Loucy (cell line): ENCODE data around the gene PLA2G2C.

Experiments
- H2AFZ ChIP-seq: fragments of 200-600 bp; sonication (generic); 2 replicates; pipeline ENCODE4 v1.6.0; 2016; ENCODE audit warnings: antibody characterized with exemption, mild to moderate bottlenecking, low read length, moderate library complexity
- H3F3A ChIP-seq: fragments of 200-600 bp; 2 replicates; pipeline ENCODE4 v1.6.0; 2016; ENCODE audit warnings: antibody characterized with exemption, low read depth, mild to moderate bottlenecking
- H3K27me3 ChIP-seq: fragments of 200-600 bp; sonication (generic); 2 replicates; pipeline ENCODE4 v1.6.1; 2014; ENCODE audit warnings: low read length, mild to moderate bottlenecking; ENCODE audit not compliant: insufficient read depth, poor library complexity, severe bottlenecking
- H3K36me3 ChIP-seq: fragments of 200-600 bp; sonication (generic); 2 replicates; pipeline ENCODE4 v1.6.1; 2016; ENCODE audit warnings: low read length; ENCODE audit not compliant: insufficient read depth
- H3K4me1 ChIP-seq: fragments of 200-600 bp; sonication (generic); 2 replicates; pipeline ENCODE4 v1.5.1; 2014; ENCODE audit warnings: low read length, mild to moderate bottlenecking; ENCODE audit not compliant: insufficient read depth, poor library complexity, severe bottlenecking
- H3K4me2 ChIP-seq: fragments of 200-600 bp; sonication (generic); 2 replicates; pipeline ENCODE4 v1.6.0; 2014; ENCODE audit warnings: antibody characterized with exemption, low read length, low read depth, mild to moderate bottlenecking; ENCODE audit not compliant: poor library complexity, severe bottlenecking
- H3K4me3 ChIP-seq: fragments of 200-600 bp; sonication (generic); 2 replicates; pipeline ENCODE4 v1.5.1; 2014; ENCODE audit warnings: low read length, mild to moderate bottlenecking, mixed read lengths; ENCODE audit not compliant: poor library complexity, severe bottlenecking
- H3K79me2 ChIP-seq: fragments of 200-600 bp; sonication (generic); 2 replicates; pipeline ENCODE4 v1.6.1; 2014; ENCODE audit warnings: low read length; ENCODE audit not compliant: insufficient read depth
- H3K9ac ChIP-seq: fragments of 200-600 bp; sonication (generic); 2 replicates; pipeline ENCODE4 v1.6.0; 2014; ENCODE audit warnings: mild to moderate bottlenecking, low read depth, low read length, moderate library complexity; ENCODE audit not compliant: poor library complexity, severe bottlenecking
- H3K9me2 ChIP-seq: fragments of 200-600 bp; sonication (generic); replicated peaks from 2 replicates; pipeline ENCODE4 v1.6.1; 2016; ENCODE audit warnings: low read depth, low read length, mixed read lengths
- H3K9me3 ChIP-seq: fragments of 200-600 bp; sonication (generic); 2 replicates; pipeline ENCODE4 v1.6.1; 2014; ENCODE audit warnings: mild to moderate bottlenecking, antibody characterized with exemption, low read length, low read depth; ENCODE audit not compliant: insufficient read depth
- H4K20me1 ChIP-seq: fragments of 200-600 bp; sonication (generic); 2 replicates; pipeline ENCODE4 v1.6.0; 2014; ENCODE audit warnings: antibody characterized with exemption, low read length, mild to moderate bottlenecking; ENCODE audit not compliant: insufficient read depth, poor library complexity, severe bottlenecking
- CTCF ChIP-seq: fragments of 200-600 bp; sonication (generic); conservative IDR thresholded peaks from 2 replicates; pipeline ENCODE4 v1.5.1; 2014; ENCODE audit warnings: mild to moderate bottlenecking, antibody characterized with exemption, low read length
- EZH2phosphoT487 ChIP-seq: fragments of 200-600 bp; IDR thresholded peaks from 2 replicates; pipeline ENCODE4 v1.6.1; 2018; ENCODE audit warnings: antibody characterized with exemption, mild to moderate bottlenecking, moderate library complexity, borderline replicate concordance

The PLA2G2C gene

DNA sequence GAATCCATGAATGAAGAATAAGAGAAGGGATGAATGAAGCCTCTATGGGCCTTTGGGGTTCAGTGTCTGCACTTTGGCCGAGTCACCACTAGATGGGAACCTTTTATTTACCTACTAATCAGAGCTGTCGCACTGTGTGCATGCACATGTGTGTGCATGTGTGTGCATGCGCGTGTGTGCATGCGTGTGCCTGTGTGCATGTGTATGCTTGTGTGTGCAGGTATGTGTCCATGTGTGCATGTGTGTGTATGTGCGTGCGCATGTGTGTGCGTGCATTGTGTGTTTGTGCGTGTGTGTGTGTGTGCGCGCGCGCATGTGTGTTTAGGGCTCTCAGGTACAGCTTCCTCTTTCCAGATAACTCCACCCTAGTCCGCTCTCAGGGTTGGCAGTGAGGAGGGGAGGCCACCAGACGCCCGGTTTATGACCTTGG lies 20.8 kb downstream of the PLA2G2C start:
- no peaks in the 10 kb centered on the region for H3F3A ChIP-seq
- peak; percentile 75 for TF ChIP-seq CTCF
- TF ChIP-seq EZH2phosphoT487, result no peak
- H3K4me3 ChIP-seq, result no peak overlapping the region
- H3K27me3 ChIP-seq, result no peaks in the 10 kb centered on the region
- no peaks in the 10 kb centered on the region for H3K79me2 ChIP-seq
- H3K4me1 ChIP-seq, result no peaks in the 10 kb centered on the region
- H3K9ac ChIP-seq, result no peak overlapping the region
- peaks cover 2% of the 10 kb centered on the region; the same call in 1 of the 2 replicates for H3K9me3 ChIP-seq
- H3K9me2 ChIP-seq, result no peaks in the 10 kb centered on the region
- H4K20me1 ChIP-seq, result no peaks in the 10 kb centered on the region
- no peak overlapping the region for H2AFZ ChIP-seq
- H3K36me3 ChIP-seq, result no peaks in the 10 kb centered on the region
- no peak overlapping the region for H3K4me2 ChIP-seq

GRCh38 chr1:20164694-20165202 lies 21.6 kb downstream of the PLA2G2C start:
- H3K79me2 ChIP-seq, result no peaks in the 10 kb centered on the region
- no peaks in the 10 kb centered on the region for H3F3A ChIP-seq
- H3K4me2 ChIP-seq, result no peak overlapping the region
- TF ChIP-seq CTCF (no peak), EZH2phosphoT487 (no peak)
- no peaks in the 10 kb centered on the region for H3K9me2 ChIP-seq
- no peaks in the 10 kb centered on the region for H4K20me1 ChIP-seq
- H3K4me3 ChIP-seq, result no peak overlapping the region
- no peaks in the 10 kb centered on the region for H3K27me3 ChIP-seq
- no peak overlapping the region for H2AFZ ChIP-seq
- no peaks in the 10 kb centered on the region for H3K4me1 ChIP-seq
- H3K36me3 ChIP-seq, result no peaks in the 10 kb centered on the region
- peaks cover 9% of the 10 kb centered on the region; the same call in 1 of the 2 replicates for H3K9me3 ChIP-seq
- H3K9ac ChIP-seq, result no peak overlapping the region

GRCh38 chr1:20160034-20160433 lies 26.3 kb downstream of the PLA2G2C start:
- Histone ChIP-seq H4K20me1 (no peaks in the 10 kb centered on the region), H3K4me2 (no peak overlapping the region), H3F3A (no peaks in the 10 kb centered on the region), H3K4me1 (no peaks in the 10 kb centered on the region), H3K9me3 (peaks cover 17% of the 10 kb centered on the region; the same call in 1 of the 2 replicates), H3K4me3 (no peak overlapping the region), H3K36me3 (no peaks in the 10 kb centered on the region), H3K27me3 (no peaks in the 10 kb centered on the region), H3K9ac (no peak overlapping the region), H2AFZ (no peak overlapping the region), H3K79me2 (no peaks in the 10 kb centered on the region), H3K9me2 (no peaks in the 10 kb centered on the region)
- TF ChIP-seq CTCF (no peak), EZH2phosphoT487 (no peak)
